Ascending aorta (tissue), 2 donors: ENCODE data around the gene AXIN1. TPM values are rescaled to one million over a fixed set of nuclear protein-coding genes. Genes with fewer than 3 reads are reported as not detected.
"Not testable (repeated sequence)": the region's sequence is repeated elsewhere in the genome, so short reads cannot be mapped to it uniquely, and the experiment has no call there.

Experiments
- DNase-seq, 2 donors: peaks; one replicate each; pipeline ENCODE4 v3.0.0-alpha.2; 2019; ENCODE audit warnings: low spot score in 2 of 2
- H3K27ac ChIP-seq, 2 donors: fragments of 200-600 bp; sonication (generic); one replicate each; pipeline ENCODE4 v1.5.1; 2016 to 2017; ENCODE audit warnings: mild to moderate bottlenecking in 1 of 2
- H3K27me3 ChIP-seq: fragments of 200-600 bp; sonication (generic); one replicate; pipeline ENCODE4 v1.5.1; 2017
- H3K36me3 ChIP-seq, 2 donors: fragments of 200-600 bp; sonication (generic); one replicate each; pipeline ENCODE4 v1.5.1; 2016
- H3K4me1 ChIP-seq, 2 donors: fragments of 200-600 bp; sonication (generic); one replicate each; pipeline ENCODE4 v1.5.1; 2016 to 2017; ENCODE audit warnings: mild to moderate bottlenecking in 1 of 2
- H3K4me3 ChIP-seq, 2 donors: fragments of 200-600 bp; sonication (generic); one replicate each; pipeline ENCODE4 v1.5.1; 2016 to 2017; ENCODE audit warnings: mild to moderate bottlenecking in 1 of 2
- H3K9me3 ChIP-seq, 2 donors: fragments of 200-600 bp; sonication (generic); one replicate each; pipeline ENCODE4 v1.5.1; 2016
- CTCF ChIP-seq, 3 experiments: fragments of 200-600 bp in 2 of 3; fragments of 450-650 bp in 1 of 3; sonication (generic) in 2 of 3; IDR thresholded peaks; one replicate each; pipeline ENCODE4 v1.5.1; 2016 to 2019; ENCODE audit warnings: antibody characterized with exemption in 3 of 3, mild to moderate bottlenecking in 1 of 3, moderate library complexity in 1 of 3
- intact Hi-C: fragments of 100-400 bp; cut with DNase I; formaldehyde crosslinking; loops from one replicate; pipeline ENCODE4 v1.15.1; 2023
- total RNA-seq: library from RNA; depleted of rRNA; stranded (reverse); fragments of >200 nt; gene quantifications from one replicate; pipeline ENCODE4 v1.1.0, GENCODE V29; 2016

The AXIN1 gene
- total RNA-seq, 1 donor from 2014 or later: 27.6 TPM

DNA sequence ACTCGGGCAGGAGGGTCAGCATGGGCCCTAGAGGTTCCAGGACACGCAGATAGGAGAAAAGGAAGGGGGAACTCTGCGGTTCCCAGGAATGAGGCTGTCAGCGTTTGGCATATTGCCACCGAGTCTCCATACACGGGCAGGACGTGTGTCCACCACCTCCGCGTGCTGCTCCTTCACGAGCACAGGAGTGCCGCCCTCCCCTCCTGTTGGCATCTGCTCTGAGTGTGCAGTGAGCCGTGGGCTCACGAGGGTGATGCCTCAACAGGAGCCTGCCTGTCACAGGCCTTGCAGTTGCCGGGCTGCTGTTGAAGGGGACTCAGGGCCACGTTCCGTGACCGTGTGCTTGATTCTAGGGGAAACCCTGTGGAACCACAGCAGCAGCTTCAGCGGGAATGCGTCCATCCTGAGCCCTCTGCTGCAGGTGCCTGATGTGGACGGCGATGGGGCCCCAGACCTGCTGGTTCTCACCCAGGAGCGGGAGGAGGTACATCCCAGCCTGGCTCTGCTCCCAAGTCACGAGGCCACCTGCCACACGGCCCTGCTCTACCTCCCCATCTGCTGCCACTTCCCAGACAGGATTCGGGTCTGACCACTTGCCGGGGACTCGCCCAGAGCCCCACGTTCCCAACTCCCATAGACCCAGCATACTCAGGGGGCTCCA, 91.4 kb downstream of the AXIN1 start:
- no peak for DNase-seq
- Histone ChIP-seq H3K4me1 (no peaks in the 10 kb centered on the region), H3K27me3 (no peaks in the 10 kb centered on the region), H3K36me3 (peaks cover 53 to 72% of the 10 kb centered on the region in 2 donors), H3K9me3 (no peaks in the 10 kb centered on the region), H3K27ac (no peak overlapping the region), H3K4me3 (no peak overlapping the region)
- TF ChIP-seq CTCF (IDR thresholded peaks at IDR 0.05): no peak
- intact Hi-C loops: no loop called here

- no peak for TF ChIP-seq CTCF (IDR thresholded peaks at IDR 0.05)
Measured at GRCh38 chr16:260326-260725, 92.2 kb downstream of the AXIN1 start.

DNA sequence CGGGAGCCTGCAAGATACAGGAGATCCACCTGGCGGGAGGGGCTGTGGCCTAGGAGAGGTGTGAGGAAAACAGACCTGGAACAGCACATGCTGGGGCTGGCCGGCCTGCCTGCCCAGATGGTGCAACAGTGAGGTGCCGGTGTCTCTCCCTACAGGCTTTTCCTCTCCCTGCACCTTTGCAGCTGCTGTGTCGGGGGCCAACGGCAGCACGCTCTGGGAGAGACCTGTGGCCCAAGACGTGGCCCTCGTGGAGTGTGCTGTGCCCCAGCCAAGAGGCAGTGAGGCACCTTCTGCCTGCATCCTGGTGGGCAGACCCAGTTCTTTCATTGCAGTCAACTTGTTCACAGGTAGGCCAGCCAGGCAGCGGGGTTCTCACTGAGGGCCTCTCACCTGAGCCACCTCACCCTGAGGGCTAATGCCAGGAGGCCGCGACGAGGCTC, 92.7 kb downstream of the AXIN1 start:
- Histone ChIP-seq H3K4me3 (no peak overlapping the region), H3K27me3 (no peaks in the 10 kb centered on the region), H3K4me1 (no peaks in the 10 kb centered on the region), H3K27ac (no peak overlapping the region), H3K9me3 (no peaks in the 10 kb centered on the region), H3K36me3 (peaks cover 57 to 77% of the 10 kb centered on the region in 2 donors)
- intact Hi-C loops: no loop called here
- no peak for TF ChIP-seq CTCF (IDR thresholded peaks at IDR 0.05)
- DNase-seq: no peak

More at GRCh38 chr16:260326-260725, 92.2 kb downstream of the AXIN1 start:
- Histone ChIP-seq H3K4me3 (no peak overlapping the region), H3K4me1 (no peaks in the 10 kb centered on the region), H3K27ac (no peak overlapping the region), H3K9me3 (no peaks in the 10 kb centered on the region), H3K27me3 (no peaks in the 10 kb centered on the region), H3K36me3 (peaks cover 56 to 78% of the 10 kb centered on the region in 2 donors)
- intact Hi-C loops: no loop called here
- DNase-seq: no peak

GRCh38 chr16:259226-259625, 93.3 kb downstream of the AXIN1 start:
- intact Hi-C loops: no loop called here
- TF ChIP-seq CTCF (IDR thresholded peaks at IDR 0.05): no peak
- Histone ChIP-seq H3K27me3 (no peaks in the 10 kb centered on the region), H3K4me3 (no peak overlapping the region), H3K27ac (no peak overlapping the region), H3K36me3 (peaks cover 57 to 76% of the 10 kb centered on the region in 2 donors), H3K4me1 (no peaks in the 10 kb centered on the region), H3K9me3 (no peaks in the 10 kb centered on the region)
- no peak for DNase-seq

DNA sequence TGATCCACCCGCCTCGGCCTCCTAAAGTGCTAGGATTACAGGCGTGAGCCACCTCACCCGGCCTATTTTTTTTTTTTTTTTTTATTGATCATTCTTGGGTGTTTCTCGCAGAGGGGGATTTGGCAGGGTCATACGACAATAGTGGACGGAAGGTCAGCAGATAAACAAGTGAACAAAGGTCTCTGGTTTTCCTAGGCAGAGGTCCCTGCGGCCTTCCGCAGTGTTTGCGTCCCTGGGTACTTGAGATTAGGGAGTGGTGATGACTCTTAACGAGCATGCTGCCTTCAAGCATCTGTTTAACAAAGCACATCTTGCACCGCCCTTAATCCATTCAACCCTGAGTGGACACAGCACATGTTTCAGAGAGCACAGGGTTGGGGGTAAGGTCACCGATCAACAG, 94.4 kb downstream of the AXIN1 start:
- H3K36me3 ChIP-seq: peaks cover 51 to 72% of the 10 kb centered on the region in 2 donors

GRCh38 chr16:255183-255582, 97.3 kb downstream of the AXIN1 start:
- H3K27ac ChIP-seq: no peak overlapping the region
- H3K9me3 ChIP-seq: no peaks in the 10 kb centered on the region
- H3K4me3 ChIP-seq: no peak overlapping the region
- intact Hi-C loops: no loop called here
- peaks cover 37 to 65% of the 10 kb centered on the region in 2 donors for H3K36me3 ChIP-seq
- DNase-seq: no peak
- no peaks in the 10 kb centered on the region for H3K4me1 ChIP-seq
- TF ChIP-seq CTCF (IDR thresholded peaks at IDR 0.05): no peak
- H3K27me3 ChIP-seq: no peaks in the 10 kb centered on the region

More for the DNA sequence above, 94.4 kb downstream of the AXIN1 start:
- DNase-seq, H3K4me1 ChIP-seq, H3K9me3 ChIP-seq, H3K4me3 ChIP-seq, H3K27ac ChIP-seq, intact Hi-C loops, H3K27me3 ChIP-seq: not testable (repeated sequence)
